ENCODE data around the gene S100A1. TPM values are rescaled to one million over a fixed set of nuclear protein-coding genes. Genes with fewer than 3 reads are reported as not detected.

S100A1 gene
- total and polyA plus RNA-seq, 2 of the 8 experiments (the other 6 are each of a cell fraction or from before 2014, with no cell fraction given), result 2.0 TPM; not detected in 1

DNA sequence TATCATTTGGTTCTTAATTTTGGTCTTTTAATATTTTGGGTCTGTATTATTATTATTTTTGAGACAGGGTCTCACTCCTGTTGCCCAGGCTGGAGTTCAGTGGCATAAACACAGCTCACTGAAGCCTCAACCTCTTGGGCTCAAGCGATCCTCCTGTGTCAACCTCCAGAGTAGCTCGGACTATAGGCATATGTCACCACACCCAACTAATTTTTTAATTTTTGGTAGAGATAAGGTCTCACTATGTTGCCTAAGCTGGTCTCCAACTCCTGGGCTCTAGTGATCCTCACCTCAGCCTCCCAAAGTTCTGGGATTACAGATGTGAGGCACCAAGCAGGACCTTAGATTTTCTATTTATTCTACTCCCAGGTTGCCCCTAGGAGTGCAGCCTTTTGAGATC lies 45.3 kb downstream of the S100A1 start:
- no peak overlapping the region for H2BK12ac ChIP-seq (ENCODE audit: low read depth, low read length)
- H3K4me2 ChIP-seq (ENCODE audit: insufficient read depth in 1 of 2, low read depth in 2 of 2, low read length in 2 of 2), result no peak overlapping the region
- no peak overlapping the region for H3K14ac ChIP-seq (ENCODE audit: insufficient read length)
- H3K23me2 ChIP-seq (ENCODE audit: low read depth, low read length), result peaks cover 14% of the 10 kb centered on the region
- ChIA-PET CTCF (ENCODE audit: partially characterized antibody) (interaction anchor here (0.6 to 11.7 kb wide), 4 partner anchors 43 to 95 kb away, joined by 3 to 172 read pairs (median 4); no protein-coding TSS in a partner anchor), POLR2A (ENCODE audit: partially characterized antibody) (interaction anchor here (0.8 to 19.8 kb wide), 5 partner anchors 9 to 267 kb away, joined by 3 to 343 read pairs (median 8); partner anchors contain the start of genes SLC27A3 and SNAPIN)
- H3K4ac ChIP-seq (replicated peaks; ENCODE audit: insufficient read length, low read depth, low read length), result no peak overlapping the region
- no peak overlapping the region for H4K5ac ChIP-seq (ENCODE audit: insufficient read length, low read depth, low read length)
- TF ChIP-seq RAD21 (IDR thresholded peaks at IDR 0.05 in 1 of 2, conservative IDR thresholded peaks at IDR 0.05 in 1 of 2; ENCODE audit: low read depth in 2 of 2, low read length in 2 of 2) (no peak), KDM5A (IDR thresholded peaks at IDR 0.05; ENCODE audit: low read length) (no peak)
- H2AFZ ChIP-seq (ENCODE audit: low read length), result no peak overlapping the region
- H2BK120ac ChIP-seq (replicated peaks; ENCODE audit: low read depth, low read length), result no peak overlapping the region
- H3K18ac ChIP-seq (ENCODE audit: extremely low read depth, low read length), result no peak overlapping the region
- H3K36me3 ChIP-seq (ENCODE audit: control insufficient read depth in 2 of 4, insufficient read depth in 4 of 4, low read length in 3 of 4), result peaks cover 5 to 12% (median 12%) of the 10 kb centered on the region in 4 experiments; a peak in 7 of 8 replicates
- H4K8ac ChIP-seq (ENCODE audit: extremely low read depth, insufficient read depth, low read length), result no peak overlapping the region
- H3K79me2 ChIP-seq (ENCODE audit: control insufficient read depth in 1 of 2, insufficient read depth in 2 of 2, low read length in 2 of 2), result peaks cover 11 to 22% of the 10 kb centered on the region in 2 experiments
- H3K79me1 ChIP-seq (ENCODE audit: low read depth, low read length), result no peaks in the 10 kb centered on the region; the same call in 1 of the 2 replicates
- H2BK15ac ChIP-seq (ENCODE audit: low read length), result no peak overlapping the region
- H2BK20ac ChIP-seq (ENCODE audit: low read length), result no peak overlapping the region
- peaks cover 0 to 9% (median 2%) of the 10 kb centered on the region in 4 experiments; a peak in 4 of 7 replicates for H3K27me3 ChIP-seq (replicated peaks in 1 of 4; ENCODE audit: control insufficient read depth in 3 of 4, extremely low read depth in 1 of 4, insufficient read depth in 3 of 4, low read length in 3 of 4)
- H3K4me1 ChIP-seq (replicated peaks in 1 of 4; ENCODE audit: control insufficient read depth in 3 of 4, insufficient read depth in 4 of 4, low read length in 3 of 4), result peaks cover 0 to 9% (median 5%) of the 10 kb centered on the region in 4 experiments; a peak in 4 of 7 replicates
- H3K9me3 ChIP-seq (ENCODE audit: insufficient read depth in 2 of 2, low read depth in 1 of 2, low read length in 1 of 2), result no peaks in the 10 kb centered on the region
- H2BK5ac ChIP-seq (ENCODE audit: low read depth, low read length), result no peak overlapping the region
- peaks cover 0 to 1% of the 10 kb centered on the region in 2 experiments for H4K20me1 ChIP-seq (replicated peaks in 1 of 2; ENCODE audit: control insufficient read depth in 1 of 2, insufficient read depth in 2 of 2, low read length in 2 of 2)
- DNase-seq (ENCODE audit: low read depth in 1 of 2, low spot score in 2 of 2) (no peak), FAIRE-seq (no peak)
- no peak overlapping the region for H3K56ac ChIP-seq (replicated peaks; ENCODE audit: insufficient read length, low read depth, low read length)
- no peak overlapping the region for H4K91ac ChIP-seq (replicated peaks; ENCODE audit: insufficient read length, low read length)
- H2AK5ac ChIP-seq (ENCODE audit: low read depth, low read length), result no peak overlapping the region
- no peak overlapping the region for H3K27ac ChIP-seq (ENCODE audit: low read depth, low read length)
- H3K9ac ChIP-seq (replicated peaks in 1 of 4; ENCODE audit: extremely low read depth in 1 of 4, low read depth in 3 of 4, low read length in 3 of 4), result no peak overlapping the region
- no peak overlapping the region for H3K23ac ChIP-seq (ENCODE audit: insufficient read length)
- WGBS, 2 experiments (ENCODE audit: extremely low coverage in 1 of 2, insufficient coverage in 1 of 2, insufficient read length in 1 of 2, insufficient replicate concordance in 2 of 2, low coverage in 1 of 2, low lambda C conversion rate in 2 of 2, missing lambda C conversion rate in 1 of 2), result 87% methylated on average over 2 of the region's 2 CpGs; no CpG with 5 or more reads in 1 of the 2 experiments
- no peak overlapping the region for H3K4me3 ChIP-seq (ENCODE audit: extremely low read depth in 1 of 4, insufficient read depth in 2 of 4, low read depth in 3 of 4, low read length in 4 of 4)

All from H1 (cell line).